ENCODE data around the gene NDUFB7. TPM values are rescaled to one million over a fixed set of nuclear protein-coding genes. Genes with fewer than 3 reads are reported as not detected.
"Not testable (repeated sequence)": the region's sequence is repeated elsewhere in the genome, so short reads cannot be mapped to it uniquely, and the experiment has no call there.

NDUFB7 gene
- total RNA-seq, 1 donor from 2014 or later = 136 TPM

GRCh38 chr19:14565765-14566711 lies 5.8 kb downstream of the NDUFB7 start:
- Mint-ChIP-seq H3K9me3 (no peaks in the 10 kb centered on the region), H3K27me3 (ENCODE audit: low read depth) (no peaks in the 10 kb centered on the region), H3K36me3 (ENCODE audit: low read depth) (peaks cover 27% of the 10 kb centered on the region), H3K4me1 (ENCODE audit: low read depth) (peaks cover 15% of the 10 kb centered on the region), H3K4me3 (ENCODE audit: low read depth) (no peak overlapping the region), H3K27ac (no peak overlapping the region)
- no peak for DNase-seq (ENCODE audit: low spot score)
- intact Hi-C loops (cut with micrococcal nuclease) = no loop called here

GRCh38 chr19:14565298-14565679 lies 6.6 kb downstream of the NDUFB7 start:
- no peaks in the 10 kb centered on the region for H3K27me3 Mint-ChIP-seq (ENCODE audit: low read depth)
- H3K4me3 Mint-ChIP-seq (ENCODE audit: low read depth) = no peak overlapping the region
- H3K27ac Mint-ChIP-seq = no peak overlapping the region
- H3K9me3 Mint-ChIP-seq = no peaks in the 10 kb centered on the region
- no peak for DNase-seq (ENCODE audit: low spot score)
- H3K4me1 Mint-ChIP-seq (ENCODE audit: low read depth) = peaks cover 9% of the 10 kb centered on the region
- intact Hi-C loops (cut with micrococcal nuclease) = no loop called here
- peaks cover 27% of the 10 kb centered on the region for H3K36me3 Mint-ChIP-seq (ENCODE audit: low read depth)

- DNase-seq (ENCODE audit: low spot score); H3K27me3 Mint-ChIP-seq (ENCODE audit: low read depth); H3K4me3 Mint-ChIP-seq (ENCODE audit: low read depth); H3K4me1 Mint-ChIP-seq (ENCODE audit: low read depth); intact Hi-C loops (cut with micrococcal nuclease); H3K9me3 Mint-ChIP-seq; H3K27ac Mint-ChIP-seq: not testable (repeated sequence)
- peaks cover 27% of the 10 kb centered on the region for H3K36me3 Mint-ChIP-seq (ENCODE audit: low read depth)
These were observed 7.1 kb downstream of the NDUFB7 start for GRCh38 chr19:14564652-14565297.

GRCh38 chr19:14563989-14564651 lies 7.7 kb downstream of the NDUFB7 start:
- DNase-seq (ENCODE audit: low spot score) = no peak
- no peak overlapping the region for H3K4me3 Mint-ChIP-seq (ENCODE audit: low read depth)
- no peak overlapping the region for H3K27ac Mint-ChIP-seq
- no peaks in the 10 kb centered on the region for H3K27me3 Mint-ChIP-seq (ENCODE audit: low read depth)
- peaks cover 27% of the 10 kb centered on the region for H3K36me3 Mint-ChIP-seq (ENCODE audit: low read depth)
- intact Hi-C loops (cut with micrococcal nuclease) = no loop called here
- H3K9me3 Mint-ChIP-seq = no peaks in the 10 kb centered on the region
- peaks cover 6% of the 10 kb centered on the region for H3K4me1 Mint-ChIP-seq (ENCODE audit: low read depth)

- Mint-ChIP-seq H3K36me3 (ENCODE audit: low read depth) (peaks cover 26% of the 10 kb centered on the region), H3K4me3 (ENCODE audit: low read depth) (no peak overlapping the region), H3K27me3 (ENCODE audit: low read depth) (no peaks in the 10 kb centered on the region), H3K4me1 (ENCODE audit: low read depth) (peaks cover 4% of the 10 kb centered on the region), H3K27ac (no peak overlapping the region), H3K9me3 (no peaks in the 10 kb centered on the region)
- no peak for DNase-seq (ENCODE audit: low spot score)
- intact Hi-C loops (cut with micrococcal nuclease) = no loop called here
These were observed 8.3 kb downstream of the NDUFB7 start for GRCh38 chr19:14563590-14563926.

- no peaks in the 10 kb centered on the region for H3K9me3 Mint-ChIP-seq
- H3K36me3 Mint-ChIP-seq (ENCODE audit: low read depth) = peaks cover 22% of the 10 kb centered on the region
- no peak for DNase-seq (ENCODE audit: low spot score)
- H3K4me1 Mint-ChIP-seq (ENCODE audit: low read depth) = peaks cover 4% of the 10 kb centered on the region
- no peak overlapping the region for H3K4me3 Mint-ChIP-seq (ENCODE audit: low read depth)
- intact Hi-C loops (cut with micrococcal nuclease) = no loop called here
- H3K27ac Mint-ChIP-seq = no peak overlapping the region
- no peaks in the 10 kb centered on the region for H3K27me3 Mint-ChIP-seq (ENCODE audit: low read depth)
These were observed 8.9 kb downstream of the NDUFB7 start for GRCh38 chr19:14562660-14563589.

DNA sequence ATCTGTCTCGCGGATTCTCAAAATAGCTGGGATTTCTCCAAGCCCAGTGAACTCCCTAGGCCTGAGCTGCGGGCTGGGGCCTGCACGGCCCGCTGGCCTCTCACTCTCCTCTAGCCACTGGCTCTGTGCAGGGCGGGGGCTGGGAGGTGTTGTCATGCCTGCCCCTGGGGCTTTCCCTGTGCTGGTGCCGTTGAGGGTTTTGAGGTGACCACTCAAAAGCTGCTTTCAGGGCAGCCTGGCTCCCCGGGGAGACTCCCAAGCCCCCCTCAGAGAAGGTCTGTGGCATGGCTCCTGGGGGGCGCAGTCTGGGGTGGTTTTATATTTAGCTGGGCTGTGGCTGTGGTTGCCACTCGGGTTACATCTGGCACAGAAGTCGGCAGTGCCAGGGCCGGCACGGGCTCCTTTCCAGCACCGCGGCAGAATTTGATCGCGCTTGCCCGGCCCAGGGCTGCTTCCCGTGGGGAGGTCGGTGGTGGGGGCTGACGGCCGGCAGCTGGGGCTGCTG lies 10.0 kb downstream of the NDUFB7 start:
- DNase-seq (ENCODE audit: low spot score) = no peak
- intact Hi-C loops (cut with micrococcal nuclease) = no loop called here
- Mint-ChIP-seq H3K4me3 (ENCODE audit: low read depth) (no peak overlapping the region), H3K4me1 (ENCODE audit: low read depth) (peaks cover 4% of the 10 kb centered on the region), H3K27me3 (ENCODE audit: low read depth) (no peaks in the 10 kb centered on the region), H3K27ac (no peak overlapping the region), H3K36me3 (ENCODE audit: low read depth) (peaks cover 14% of the 10 kb centered on the region), H3K9me3 (no peaks in the 10 kb centered on the region)

GRCh38 chr19:14561249-14561648 lies 10.6 kb downstream of the NDUFB7 start:
- intact Hi-C loops (cut with micrococcal nuclease) = no loop called here
- Mint-ChIP-seq H3K4me1 (ENCODE audit: low read depth) (peaks cover 9% of the 10 kb centered on the region), H3K4me3 (ENCODE audit: low read depth) (no peak overlapping the region)

DNA sequence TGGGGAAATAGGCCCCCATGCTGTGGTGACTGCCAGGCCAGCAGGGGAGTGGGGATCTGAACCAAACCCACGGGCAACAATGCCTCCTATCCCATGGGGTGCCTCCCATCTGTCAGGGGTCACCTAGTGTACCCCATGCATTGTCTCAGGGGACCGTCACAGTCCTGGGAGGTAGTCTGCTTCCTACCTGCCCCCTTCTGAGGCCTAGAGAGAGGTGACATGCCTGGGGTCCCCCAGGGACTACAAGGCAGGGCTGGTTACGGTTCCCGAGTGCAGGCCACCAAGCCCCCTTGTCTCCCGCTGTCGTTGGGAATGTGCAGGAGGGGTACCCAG lies 11.1 kb downstream of the NDUFB7 start:
- no peaks in the 10 kb centered on the region for H3K9me3 Mint-ChIP-seq
- peaks cover 13% of the 10 kb centered on the region for H3K4me1 Mint-ChIP-seq (ENCODE audit: low read depth)
- DNase-seq (ENCODE audit: low spot score) = no peak
- H3K27me3 Mint-ChIP-seq (ENCODE audit: low read depth) = no peaks in the 10 kb centered on the region
- no peak overlapping the region for H3K4me3 Mint-ChIP-seq (ENCODE audit: low read depth)
- intact Hi-C loops (cut with micrococcal nuclease) = no loop called here
- H3K27ac Mint-ChIP-seq = no peak overlapping the region
- peaks cover 11% of the 10 kb centered on the region for H3K36me3 Mint-ChIP-seq (ENCODE audit: low read depth)

More at GRCh38 chr19:14561249-14561648, 10.6 kb downstream of the NDUFB7 start:
- no peak for DNase-seq (ENCODE audit: low spot score)
- Mint-ChIP-seq H3K36me3 (ENCODE audit: low read depth) (peaks cover 14% of the 10 kb centered on the region), H3K27me3 (ENCODE audit: low read depth) (no peaks in the 10 kb centered on the region), H3K9me3 (no peaks in the 10 kb centered on the region), H3K27ac (no peak overlapping the region)

DNA sequence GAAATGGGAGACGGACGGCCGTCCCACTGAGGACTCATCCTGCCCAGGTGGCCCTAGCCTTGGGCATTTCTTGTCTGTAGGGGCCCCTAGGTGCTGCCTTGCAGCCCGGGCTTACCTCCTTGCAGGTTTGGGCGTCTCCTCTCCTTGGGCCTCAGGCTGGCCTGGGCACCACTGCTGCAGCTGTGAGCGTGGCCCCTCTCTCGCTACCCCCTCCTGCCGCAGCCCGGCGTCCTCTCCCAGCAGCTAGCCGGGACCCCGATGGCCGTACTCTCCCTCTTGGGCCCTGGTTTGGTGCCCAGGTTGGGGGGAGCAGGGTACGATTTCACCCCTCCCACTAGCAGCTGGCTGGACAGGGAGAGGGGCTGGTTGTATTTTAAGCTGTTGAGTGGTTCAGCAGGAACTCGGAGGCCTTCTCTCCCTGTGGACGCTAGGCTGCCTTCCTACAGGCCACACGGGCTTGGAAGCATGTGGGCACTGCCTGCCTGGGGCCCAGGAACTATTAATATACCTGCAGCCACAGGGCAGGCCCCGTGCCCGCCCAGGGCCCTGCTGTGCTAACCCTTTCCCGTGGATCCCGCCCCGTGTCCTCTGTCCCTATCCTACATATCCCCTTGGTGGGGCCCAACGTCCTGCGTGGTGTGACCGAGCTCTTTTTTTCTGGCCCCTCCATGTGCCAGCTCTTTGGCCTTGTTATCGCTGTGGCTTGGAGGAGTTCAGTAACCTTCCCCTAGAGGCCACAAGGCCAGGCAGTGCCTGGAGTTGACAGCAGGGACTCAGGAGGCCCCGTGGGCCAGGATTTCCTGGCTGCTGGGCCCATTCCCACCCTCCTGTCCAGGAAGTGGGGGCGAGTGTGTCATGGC lies 11.7 kb downstream of the NDUFB7 start:
- no peak for DNase-seq (ENCODE audit: low spot score)
- peaks cover 13% of the 10 kb centered on the region for H3K4me1 Mint-ChIP-seq (ENCODE audit: low read depth)
- no peak overlapping the region for H3K27ac Mint-ChIP-seq
- peaks cover 8% of the 10 kb centered on the region for H3K36me3 Mint-ChIP-seq (ENCODE audit: low read depth)
- intact Hi-C loops (cut with micrococcal nuclease) = no loop called here
- no peaks in the 10 kb centered on the region for H3K9me3 Mint-ChIP-seq
- no peak overlapping the region for H3K4me3 Mint-ChIP-seq (ENCODE audit: low read depth)
- H3K27me3 Mint-ChIP-seq (ENCODE audit: low read depth) = no peaks in the 10 kb centered on the region

GRCh38 chr19:14558370-14559066 lies 13.3 kb downstream of the NDUFB7 start:
- Mint-ChIP-seq H3K27ac (no peak overlapping the region), H3K36me3 (ENCODE audit: low read depth) (no peaks in the 10 kb centered on the region), H3K9me3 (no peaks in the 10 kb centered on the region), H3K4me3 (ENCODE audit: low read depth) (no peak overlapping the region), H3K27me3 (ENCODE audit: low read depth) (no peaks in the 10 kb centered on the region), H3K4me1 (ENCODE audit: low read depth) (peaks cover 10% of the 10 kb centered on the region)
- intact Hi-C loops (cut with micrococcal nuclease) = no loop called here
- DNase-seq (ENCODE audit: low spot score) = no peak

Data from activated T-helper 2 cell treated with anti-CD3 and anti-CD28 coated beads, Interferon-gamma antibody, Interleukin-2, Interleukin-4, amounts not matched to agents 10 μg/mL and 5 μg/mL and 100 μg/mL, durations not matched to agents 14 hours and 24 hours and 36 hours (primary cell).